NCI-H146 treated with DMSO at 0.1 percent for 48 hours (cell line): ENCODE results near the gene BTBD9.

Source experiments
- DNase-seq: peaks from one replicate; lab custom pipeline; 2025; ENCODE audit not compliant: unreplicated experiment; lab: John Stamatoyannopoulos, UW

The BTBD9 gene

GRCh38 chr6:38185244-38185643 lies 454.5 kb downstream of the BTBD9 start:
- no peak for DNase-seq

GRCh38 chr6:38184585-38185080 lies 455.1 kb downstream of the BTBD9 start:
- no peak for DNase-seq

- no peak for DNase-seq
Measured at GRCh38 chr6:38183856-38184584, 455.7 kb downstream of the BTBD9 start.

GRCh38 chr6:38182426-38182825 lies 457.3 kb downstream of the BTBD9 start:
- no peak for DNase-seq

- no peak for DNase-seq
Measured at GRCh38 chr6:38180586-38180985, 459.1 kb downstream of the BTBD9 start.

GRCh38 chr6:38179794-38180430 lies 459.8 kb downstream of the BTBD9 start:
- no peak for DNase-seq

- no peak for DNase-seq
Measured at GRCh38 chr6:38179300-38179699, 460.4 kb downstream of the BTBD9 start.

- no peak for DNase-seq
Measured at GRCh38 chr6:38178584-38178886, 461.2 kb downstream of the BTBD9 start.

- DNase-seq: no peak
Measured at GRCh38 chr6:38177882-38178583, 461.7 kb downstream of the BTBD9 start.

GRCh38 chr6:38176797-38177751 lies 462.7 kb downstream of the BTBD9 start:
- DNase-seq: no peak

- DNase-seq: no peak
Measured at GRCh38 chr6:38175786-38176185, 463.9 kb downstream of the BTBD9 start.

GRCh38 chr6:38174806-38175495 lies 464.8 kb downstream of the BTBD9 start:
- DNase-seq: no peak

- no peak for DNase-seq
Measured at GRCh38 chr6:38174315-38174714, 465.4 kb downstream of the BTBD9 start.

- no peak for DNase-seq
Measured at GRCh38 chr6:38173909-38174308, 465.8 kb downstream of the BTBD9 start.

- DNase-seq: no peak
Measured at GRCh38 chr6:38172739-38173410, 466.9 kb downstream of the BTBD9 start.

GRCh38 chr6:38171997-38172738 lies 467.6 kb downstream of the BTBD9 start:
- no peak for DNase-seq

GRCh38 chr6:38170666-38171355 lies 468.9 kb downstream of the BTBD9 start:
- no peak for DNase-seq

- peak; percentile 98 for DNase-seq
Measured at GRCh38 chr6:38169977-38170526, 469.7 kb downstream of the BTBD9 start.
